ENCODE data around the gene GNG13. TPM values are rescaled to one million over a fixed set of nuclear protein-coding genes. Genes with fewer than 3 reads are reported as not detected.
"Not testable (repeated sequence)": the region's sequence is repeated elsewhere in the genome, so short reads cannot be mapped to it uniquely, and the experiment has no call there.

GNG13 gene
- total and polyA plus RNA-seq, 5 donors = not detected

DNA sequence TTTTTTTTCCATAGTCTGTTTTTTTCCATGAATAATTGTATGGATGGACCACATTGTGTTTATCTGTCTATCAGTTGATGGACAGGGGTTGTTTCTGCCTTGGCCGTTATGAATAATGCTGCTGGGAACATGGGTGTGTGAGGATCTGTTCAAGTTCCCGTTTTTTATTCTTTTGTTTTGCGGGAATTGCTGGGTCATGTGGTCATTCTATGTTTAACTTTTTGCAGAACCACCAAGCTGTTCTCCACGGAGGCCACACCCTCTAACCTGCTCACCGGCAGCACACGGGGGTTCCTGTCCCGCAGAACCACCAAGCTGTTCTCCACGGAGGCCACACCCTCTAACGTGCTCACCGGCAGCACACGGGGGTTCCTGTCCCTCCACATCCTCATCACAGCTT, 45.9 kb downstream of the GNG13 start:
- Histone ChIP-seq H3K4me1 (ENCODE audit: control insufficient read depth, insufficient read depth, low read length) (no peaks in the 10 kb centered on the region), H3K27ac (ENCODE audit: low read length) (no peak overlapping the region), H3K9me3 (ENCODE audit: control insufficient read depth, low read length) (no peaks in the 10 kb centered on the region), H3K27me3 (ENCODE audit: control insufficient read depth, insufficient read depth) (no peaks in the 10 kb centered on the region), H3K4me3 (ENCODE audit: low read length) (no peak overlapping the region)
- ATAC-seq = no peak
- 62% methylated on average over 11 of the region's 11 CpGs for WGBS
- peak in 1 of 3 donors; percentile 24 for DNase-seq
- intact Hi-C loops (cut with DNase I) = no loop called here

DNA sequence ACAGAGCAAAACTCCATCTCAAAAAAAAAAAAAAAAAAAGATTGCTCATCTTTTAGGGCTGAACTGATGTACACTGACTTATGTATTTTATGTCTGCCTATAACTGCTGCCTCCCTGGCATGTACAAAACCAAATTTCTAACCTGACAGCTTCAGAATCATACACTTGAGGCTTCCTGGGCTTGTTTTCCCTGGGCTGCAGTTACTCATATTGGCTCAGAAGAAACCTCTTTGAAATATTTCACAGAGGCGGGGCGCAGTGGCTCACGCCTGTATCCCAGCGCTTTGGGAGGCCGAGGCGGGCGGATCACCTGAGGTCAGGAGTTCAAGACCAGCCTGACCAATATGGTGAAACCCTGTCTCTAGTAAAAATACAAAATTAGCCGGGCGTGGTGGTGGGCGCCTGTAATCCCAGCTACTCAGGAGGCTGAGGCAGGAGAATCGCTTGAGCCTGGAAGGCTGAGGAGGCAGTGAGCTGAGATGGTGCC, 46.4 kb downstream of the GNG13 start:
- DNase-seq; H3K4me1 ChIP-seq (ENCODE audit: control insufficient read depth, insufficient read depth, low read length); intact Hi-C loops (cut with DNase I); H3K4me3 ChIP-seq (ENCODE audit: low read length); ATAC-seq; H3K9me3 ChIP-seq (ENCODE audit: control insufficient read depth, low read length); H3K27ac ChIP-seq (ENCODE audit: low read length); H3K27me3 ChIP-seq (ENCODE audit: control insufficient read depth, insufficient read depth): not testable (repeated sequence)
- 88% methylated on average over 11 of the region's 11 CpGs for WGBS

DNA sequence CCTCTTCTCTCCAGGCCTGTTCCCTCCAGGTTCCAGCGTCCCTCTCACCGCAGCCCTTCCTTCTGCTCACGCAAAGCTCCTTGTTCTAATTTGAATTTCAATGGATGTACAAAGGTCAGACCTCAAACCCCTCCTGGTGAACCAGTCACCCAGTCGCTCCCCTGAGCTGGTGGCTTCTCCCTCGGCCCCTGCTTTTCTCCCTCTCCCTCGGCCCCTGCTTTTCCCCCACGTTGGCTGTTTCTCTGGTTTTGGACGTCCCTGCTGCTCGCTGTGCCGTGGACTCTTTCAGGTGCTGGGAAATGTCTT, 48.6 kb downstream of the GNG13 start:
- intact Hi-C loops (cut with DNase I) = no loop called here
- 35% methylated on average over 10 of the region's 10 CpGs for WGBS
- H3K27me3 ChIP-seq (ENCODE audit: control insufficient read depth, insufficient read depth) = no peaks in the 10 kb centered on the region
- ATAC-seq (no peak), DNase-seq (no peak)
- no peak overlapping the region for H3K4me3 ChIP-seq (ENCODE audit: low read length)
- no peak overlapping the region for H3K27ac ChIP-seq (ENCODE audit: low read length)
- H3K9me3 ChIP-seq (ENCODE audit: control insufficient read depth, low read length) = no peaks in the 10 kb centered on the region
- H3K4me1 ChIP-seq (ENCODE audit: control insufficient read depth, insufficient read depth, low read length) = no peaks in the 10 kb centered on the region

DNA sequence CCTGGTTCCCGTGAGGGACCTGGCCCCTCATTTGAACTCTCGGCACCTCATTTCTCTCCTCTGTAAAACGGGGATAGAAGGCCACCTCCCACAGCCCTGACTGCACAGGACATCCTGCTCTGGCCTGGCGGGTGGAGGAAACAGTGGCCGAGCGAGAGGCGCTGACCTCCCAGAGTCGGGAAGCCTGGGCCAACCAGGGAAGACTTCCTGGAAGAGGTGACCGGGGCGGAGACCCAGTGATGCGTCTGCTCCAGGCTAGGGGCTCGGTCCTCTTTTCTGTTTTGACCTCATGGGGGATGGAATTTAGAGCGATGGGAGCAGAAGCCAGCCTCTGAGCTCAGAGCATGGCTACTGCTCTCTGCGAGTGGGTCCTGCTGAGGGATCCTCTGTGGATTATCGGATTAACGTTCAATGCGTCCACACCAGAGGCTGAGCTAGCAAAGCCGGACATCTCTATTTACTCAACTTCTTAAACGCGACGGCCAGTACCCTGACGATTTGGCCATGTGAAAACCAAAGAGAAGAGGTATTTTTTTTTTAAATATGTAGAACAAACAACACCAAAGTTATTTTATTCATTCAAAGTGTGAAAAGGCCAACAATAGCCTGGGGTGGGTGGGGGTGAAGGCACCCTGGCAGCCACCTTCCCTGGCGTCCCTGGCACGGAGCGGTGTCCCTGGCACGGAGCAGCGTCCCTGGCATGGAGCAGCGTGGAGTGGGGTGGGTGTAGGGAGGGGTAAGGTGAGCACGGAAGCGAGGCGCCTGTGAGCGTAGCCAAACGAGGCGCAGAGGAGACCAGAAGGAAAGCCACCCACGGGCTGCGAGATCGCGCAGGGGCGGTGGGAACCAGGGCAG, 49.2 kb downstream of the GNG13 start:
- WGBS = 53% methylated on average over 39 of the region's 39 CpGs
- intact Hi-C loops (cut with DNase I) = no loop called here
- Histone ChIP-seq H3K4me3 (ENCODE audit: low read length) (no peak overlapping the region), H3K4me1 (ENCODE audit: control insufficient read depth, insufficient read depth, low read length) (no peaks in the 10 kb centered on the region), H3K27me3 (ENCODE audit: control insufficient read depth, insufficient read depth) (no peaks in the 10 kb centered on the region), H3K9me3 (ENCODE audit: control insufficient read depth, low read length) (no peaks in the 10 kb centered on the region), H3K27ac (ENCODE audit: low read length) (no peak overlapping the region)
- DNase-seq (peak in 2 of 3 donors; percentile 68 to 75), ATAC-seq (peak; percentile 82 to 89)

GRCh38 chr16:750485-750884, 50.0 kb downstream of the GNG13 start:
- Histone ChIP-seq H3K27me3 (ENCODE audit: control insufficient read depth, insufficient read depth) (no peaks in the 10 kb centered on the region), H3K4me1 (ENCODE audit: control insufficient read depth, insufficient read depth, low read length) (no peaks in the 10 kb centered on the region), H3K4me3 (ENCODE audit: low read length) (no peak overlapping the region), H3K27ac (ENCODE audit: low read length) (no peak overlapping the region), H3K9me3 (ENCODE audit: control insufficient read depth, low read length) (no peaks in the 10 kb centered on the region)
- intact Hi-C loops (cut with DNase I) = no loop called here
- ATAC-seq (no peak), DNase-seq (peak in 1 of 3 donors; percentile 4)
- 52% methylated on average over 9 of the region's 9 CpGs for WGBS

DNA sequence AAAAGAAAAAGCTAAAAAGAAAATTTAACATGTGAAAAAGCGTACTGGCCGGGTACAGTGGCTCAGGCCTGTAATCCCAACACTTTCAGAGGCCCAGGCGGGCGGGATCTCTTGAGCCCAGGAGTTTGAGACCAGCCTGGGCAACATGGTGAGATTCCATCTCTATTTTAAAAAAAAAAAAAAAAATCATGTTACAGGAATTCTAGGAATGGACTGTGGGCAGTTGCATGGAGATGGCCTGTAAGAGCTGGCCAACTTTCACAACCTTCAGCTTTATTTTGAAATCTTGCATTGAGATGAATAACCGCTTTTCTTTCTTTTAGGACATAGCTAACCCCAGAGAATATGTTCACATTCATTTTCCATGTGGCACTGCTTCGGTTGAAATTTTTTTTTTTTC, 51.5 kb downstream of the GNG13 start:
- ATAC-seq (no peak), DNase-seq (peak in 1 of 3 donors; percentile 29)
- 78% methylated on average over 6 of the region's 6 CpGs for WGBS
- Histone ChIP-seq H3K4me1 (ENCODE audit: control insufficient read depth, insufficient read depth, low read length) (no peaks in the 10 kb centered on the region), H3K9me3 (ENCODE audit: control insufficient read depth, low read length) (no peaks in the 10 kb centered on the region), H3K27me3 (ENCODE audit: control insufficient read depth, insufficient read depth) (no peaks in the 10 kb centered on the region), H3K4me3 (ENCODE audit: low read length) (no peak overlapping the region), H3K27ac (ENCODE audit: low read length) (no peak overlapping the region)
- intact Hi-C loops (cut with DNase I) = no loop called here

Small RNA genes within 50 kb of the gene (microRNA-seq; reads per million reads assigned to microRNA genes)
- 0 reads per million in 2 donors for gene MIR662

Other genes with a start within 250 kb of the GNG13 start
- gene PRR35, start 240.3 kb downstream of the GNG13 start, total RNA-seq = not detected
- not detected for gene PRR35, start 240.3 kb downstream of the GNG13 start, polyA plus RNA-seq
- gene NHLRC4, start 233.7 kb downstream of the GNG13 start, total RNA-seq = under 1 TPM; 0.22 to 0.62 (median 0.54) TPM
- gene NHLRC4, start 233.7 kb downstream of the GNG13 start, polyA plus RNA-seq = 0.84 TPM
- 10 to 100 TPM; 19.8 to 23.0 (median 21.6) TPM for gene PIGQ, start 230.8 kb downstream of the GNG13 start, total RNA-seq
- 22.9 TPM for gene PIGQ, start 230.8 kb downstream of the GNG13 start, polyA plus RNA-seq
- 10 to 100 TPM; 10.9 to 13.4 (median 11.9) TPM for gene RAB40C, start 210.7 kb downstream of the GNG13 start, total RNA-seq
- 13.4 TPM for gene RAB40C, start 210.7 kb downstream of the GNG13 start, polyA plus RNA-seq
- gene WFIKKN1, start 169.7 kb downstream of the GNG13 start, total RNA-seq = under 1 TPM; 0.15 to 0.70 (median 0.20) TPM
- 0.29 TPM for gene WFIKKN1, start 169.7 kb downstream of the GNG13 start, polyA plus RNA-seq
- gene METTL26, start 164.4 kb downstream of the GNG13 start, total RNA-seq = 10 to 100 TPM; 55.4 to 60.3 (median 56.6) TPM
- gene METTL26, start 164.4 kb downstream of the GNG13 start, polyA plus RNA-seq = 128 TPM
- 100 to 1,000 TPM in 1 of 4 donors, 10 to 100 TPM in 3; 71.2 to 121 (median 85.6) TPM for gene MCRIP2, start 158.9 kb downstream of the GNG13 start, total RNA-seq
- gene MCRIP2, start 158.9 kb downstream of the GNG13 start, polyA plus RNA-seq = 141 TPM
- gene WDR90, start 151.4 kb downstream of the GNG13 start, total RNA-seq = 10 to 100 TPM; 10.5 to 13.7 (median 12.0) TPM
- 8.1 TPM for gene WDR90, start 151.4 kb downstream of the GNG13 start, polyA plus RNA-seq
- gene RHOT2, start 132.6 kb downstream of the GNG13 start, total RNA-seq = 100 to 1,000 TPM in 1 of 4 donors, 10 to 100 TPM in 3; 84.3 to 104 (median 90.8) TPM
- 101 TPM for gene RHOT2, start 132.6 kb downstream of the GNG13 start, polyA plus RNA-seq
- 1 to 10 TPM in 3 of 4 donors, under 1 TPM in 1; 0.89 to 2.9 (median 1.7) TPM for gene RHBDL1, start 125.1 kb downstream of the GNG13 start, total RNA-seq
- 2.3 TPM for gene RHBDL1, start 125.1 kb downstream of the GNG13 start, polyA plus RNA-seq
- gene STUB1, start 120.3 kb downstream of the GNG13 start, total RNA-seq = 100 to 1,000 TPM; 114 to 121 (median 119) TPM
- gene STUB1, start 120.3 kb downstream of the GNG13 start, polyA plus RNA-seq = 126 TPM
- gene JMJD8, start 116.4 kb downstream of the GNG13 start, total RNA-seq = 10 to 100 TPM; 52.0 to 55.7 (median 54.6) TPM
- 49.7 TPM for gene JMJD8, start 116.4 kb downstream of the GNG13 start, polyA plus RNA-seq
- 1 to 10 TPM; 7.1 to 9.0 (median 8.2) TPM for gene WDR24, start 110.3 kb downstream of the GNG13 start, total RNA-seq
- gene WDR24, start 110.3 kb downstream of the GNG13 start, polyA plus RNA-seq = 6.3 TPM
- gene FBXL16, start 94.9 kb downstream of the GNG13 start, total RNA-seq = under 1 TPM; 0.19 to 0.38 (median 0.28) TPM
- gene FBXL16, start 94.9 kb downstream of the GNG13 start, polyA plus RNA-seq = 0.34 TPM
- 10 to 100 TPM; 65.2 to 75.0 (median 69.4) TPM for gene METRN, start 85.6 kb downstream of the GNG13 start, total RNA-seq
- gene METRN, start 85.6 kb downstream of the GNG13 start, polyA plus RNA-seq = 68.2 TPM
- 10 to 100 TPM; 25.7 to 38.8 (median 33.2) TPM for gene ANTKMT, start 79.6 kb downstream of the GNG13 start, total RNA-seq
- 37.6 TPM for gene ANTKMT, start 79.6 kb downstream of the GNG13 start, polyA plus RNA-seq
- under 1 TPM in 3 of 4 donors, not detected in 1; 0.36 to 0.97 (median 0.40) TPM for gene CCDC78, start 74.3 kb downstream of the GNG13 start, total RNA-seq
- 0.48 TPM for gene CCDC78, start 74.3 kb downstream of the GNG13 start, polyA plus RNA-seq
- gene HAGHL, start 73.6 kb downstream of the GNG13 start, total RNA-seq = 10 to 100 TPM in 3 of 4 donors, 1 to 10 TPM in 1; 7.5 to 15.3 (median 12.0) TPM
- gene HAGHL, start 73.6 kb downstream of the GNG13 start, polyA plus RNA-seq = 21.0 TPM
- gene CIAO3, start 59.7 kb downstream of the GNG13 start, total RNA-seq = 10 to 100 TPM; 21.5 to 31.3 (median 23.4) TPM
- 28.2 TPM for gene CIAO3, start 59.7 kb downstream of the GNG13 start, polyA plus RNA-seq
- gene MSLN, start 40.0 kb downstream of the GNG13 start, total RNA-seq = 1 to 10 TPM in 2 of 4 donors, under 1 TPM in 1, not detected in 1; 0.92 to 3.1 (median 1.0) TPM
- not detected for gene MSLN, start 40.0 kb downstream of the GNG13 start, polyA plus RNA-seq
- gene RPUSD1, start 12.4 kb downstream of the GNG13 start, total RNA-seq = 10 to 100 TPM in 2 of 4 donors, 1 to 10 TPM in 2; 9.3 to 11.8 (median 9.9) TPM
- 11.5 TPM for gene RPUSD1, start 12.4 kb downstream of the GNG13 start, polyA plus RNA-seq
- 1 to 10 TPM; 4.0 to 6.9 (median 4.9) TPM for gene CHTF18, start 12.1 kb downstream of the GNG13 start, total RNA-seq
- gene CHTF18, start 12.1 kb downstream of the GNG13 start, polyA plus RNA-seq = 3.4 TPM
- gene LMF1, start 170.2 kb upstream of the GNG13 start, total RNA-seq = 10 to 100 TPM; 10.6 to 13.3 (median 11.2) TPM
- 7.8 TPM for gene LMF1, start 170.2 kb upstream of the GNG13 start, polyA plus RNA-seq
- 1 to 10 TPM in 3 of 4 donors, under 1 TPM in 1; 0.97 to 2.1 (median 1.9) TPM for gene SOX8, start 181.0 kb upstream of the GNG13 start, total RNA-seq
- gene SOX8, start 181.0 kb upstream of the GNG13 start, polyA plus RNA-seq = 1.5 TPM

Measured in right cardiac atrium (tissue), 5 donors.